ENCODE data around the gene LSP1. TPM values are rescaled to one million over a fixed set of nuclear protein-coding genes. Genes with fewer than 3 reads are reported as not detected.

LSP1 gene
- total and polyA plus RNA-seq, 2 of the 4 experiments (the other 2 are of a cell fraction) = not detected

DNA sequence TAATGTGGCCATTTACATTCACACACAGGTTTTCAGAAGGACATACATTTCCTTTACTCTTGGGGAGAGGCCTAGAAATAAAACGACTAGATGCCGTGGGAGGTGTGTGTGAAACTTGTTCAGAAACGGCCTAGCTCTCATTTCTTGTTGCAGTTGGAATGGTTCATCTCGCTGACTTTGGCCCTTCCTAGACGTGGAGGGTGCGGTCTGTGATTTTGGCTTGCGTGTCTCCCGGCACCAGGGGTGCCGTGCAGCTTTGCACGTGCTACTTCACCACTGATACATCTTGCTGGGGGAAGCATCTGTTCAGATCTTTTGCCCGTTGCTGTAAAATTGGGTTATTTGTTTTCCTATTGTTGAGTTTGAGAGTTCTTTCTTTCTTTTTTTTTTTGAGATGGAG is 41.9 kb downstream of the LSP1 start:
- DNase-seq (no peak), ATAC-seq (ENCODE audit: low read depth) (no peak)
- no peak overlapping the region for H3K56ac ChIP-seq (ENCODE audit: extremely low read depth, insufficient read depth, low read length)
- no peak overlapping the region for H2AFZ ChIP-seq (replicated peaks; ENCODE audit: low read length, poor library complexity)
- intact Hi-C loops (cut with micrococcal nuclease) (loop anchor here (1.0 kb wide), 1 partner anchor 45 kb away; no protein-coding TSS in a partner anchor), in situ Hi-C loops (cut with MboI; ENCODE audit: low sequenced_read_pairs) (no loop called here), dilution Hi-C loops (cut with HindIII; ENCODE audit: low sequenced_read_pairs, unreplicated experiment) (no loop called here)
- H3K4ac ChIP-seq (ENCODE audit: low read depth, low read length) = no peak overlapping the region
- H3K36me3 ChIP-seq (ENCODE audit: control insufficient read depth, insufficient read depth, low read length) = no peaks in the 10 kb centered on the region
- no peak overlapping the region for H3K27ac ChIP-seq (ENCODE audit: insufficient read depth, low read length)
- H2BK15ac ChIP-seq (ENCODE audit: low read depth, low read length) = no peak overlapping the region
- no peak overlapping the region for H2BK120ac ChIP-seq (ENCODE audit: low read depth, low read length)
- no peak overlapping the region for H3K23ac ChIP-seq (ENCODE audit: low read depth, low read length)
- ChIA-PET POLR2A (ENCODE audit: unreplicated experiment) (no interaction called here), CTCF (no interaction called here)
- H4K91ac ChIP-seq (ENCODE audit: insufficient read depth, low read depth, low read length) = no peak overlapping the region
- no peak overlapping the region for H4K5ac ChIP-seq (ENCODE audit: low read depth, low read length)
- H3K9ac ChIP-seq (ENCODE audit: low read depth, low read length) = no peak overlapping the region
- H3K9me3 ChIP-seq (ENCODE audit: control insufficient read depth, insufficient read depth, low read length) = no peaks in the 10 kb centered on the region
- no peak overlapping the region for H2AK5ac ChIP-seq (ENCODE audit: low read depth, low read length)
- H3K4me1 ChIP-seq (ENCODE audit: control insufficient read depth, insufficient read depth, low read length) = no peaks in the 10 kb centered on the region
- no peak overlapping the region for H2AK9ac ChIP-seq (replicated peaks; ENCODE audit: low read depth, low read length, poor library complexity)
- no peak overlapping the region for H2BK5ac ChIP-seq (ENCODE audit: low read depth, low read length, poor library complexity, severe bottlenecking)
- no peak overlapping the region for H2BK20ac ChIP-seq (ENCODE audit: low read depth, low read length)
- no peak overlapping the region for H3K4me3 ChIP-seq (ENCODE audit: insufficient read depth, low read depth, low read length)
- H3K27me3 ChIP-seq (ENCODE audit: control insufficient read depth, insufficient read depth, low read length) = peaks cover 30% of the 10 kb centered on the region
- H3K14ac ChIP-seq (replicated peaks; ENCODE audit: low read depth, low read length) = no peak overlapping the region
- no peak overlapping the region for H3K4me2 ChIP-seq (ENCODE audit: low read depth, low read length)
- no peaks in the 10 kb centered on the region for H3K79me1 ChIP-seq (ENCODE audit: low read depth in 1 of 2, low read length in 2 of 2)
- no peak overlapping the region for H4K8ac ChIP-seq (ENCODE audit: low read depth in 2 of 2, low read length in 2 of 2)
- no peaks in the 10 kb centered on the region for H4K20me1 ChIP-seq (ENCODE audit: insufficient read depth, low read length)
- no peaks in the 10 kb centered on the region for H3K9me1 ChIP-seq (ENCODE audit: insufficient read depth, low read length)
- TF ChIP-seq CEBPB (IDR thresholded peaks at IDR 0.05; ENCODE audit: low read depth, low read length) (no peak), NFE2L2 (IDR thresholded peaks at IDR 0.05; ENCODE audit: low read depth, low read length) (no peak), RFX5 (IDR thresholded peaks at IDR 0.05; ENCODE audit: low read depth, low read length) (no peak)
- TF ChIP-seq, protein P1, sequence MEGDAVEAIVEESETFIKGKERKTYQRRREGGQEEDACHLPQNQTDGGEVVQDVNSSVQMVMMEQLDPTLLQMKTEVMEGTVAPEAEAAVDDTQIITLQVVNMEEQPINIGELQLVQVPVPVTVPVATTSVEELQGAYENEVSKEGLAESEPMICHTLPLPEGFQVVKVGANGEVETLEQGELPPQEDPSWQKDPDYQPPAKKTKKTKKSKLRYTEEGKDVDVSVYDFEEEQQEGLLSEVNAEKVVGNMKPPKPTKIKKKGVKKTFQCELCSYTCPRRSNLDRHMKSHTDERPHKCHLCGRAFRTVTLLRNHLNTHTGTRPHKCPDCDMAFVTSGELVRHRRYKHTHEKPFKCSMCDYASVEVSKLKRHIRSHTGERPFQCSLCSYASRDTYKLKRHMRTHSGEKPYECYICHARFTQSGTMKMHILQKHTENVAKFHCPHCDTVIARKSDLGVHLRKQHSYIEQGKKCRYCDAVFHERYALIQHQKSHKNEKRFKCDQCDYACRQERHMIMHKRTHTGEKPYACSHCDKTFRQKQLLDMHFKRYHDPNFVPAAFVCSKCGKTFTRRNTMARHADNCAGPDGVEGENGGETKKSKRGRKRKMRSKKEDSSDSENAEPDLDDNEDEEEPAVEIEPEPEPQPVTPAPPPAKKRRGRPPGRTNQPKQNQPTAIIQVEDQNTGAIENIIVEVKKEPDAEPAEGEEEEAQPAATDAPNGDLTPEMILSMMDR (conservative IDR thresholded peaks at IDR 0.05; ENCODE audit: low read depth, low read length) = no peak
- TF ChIP-seq, protein P2, sequence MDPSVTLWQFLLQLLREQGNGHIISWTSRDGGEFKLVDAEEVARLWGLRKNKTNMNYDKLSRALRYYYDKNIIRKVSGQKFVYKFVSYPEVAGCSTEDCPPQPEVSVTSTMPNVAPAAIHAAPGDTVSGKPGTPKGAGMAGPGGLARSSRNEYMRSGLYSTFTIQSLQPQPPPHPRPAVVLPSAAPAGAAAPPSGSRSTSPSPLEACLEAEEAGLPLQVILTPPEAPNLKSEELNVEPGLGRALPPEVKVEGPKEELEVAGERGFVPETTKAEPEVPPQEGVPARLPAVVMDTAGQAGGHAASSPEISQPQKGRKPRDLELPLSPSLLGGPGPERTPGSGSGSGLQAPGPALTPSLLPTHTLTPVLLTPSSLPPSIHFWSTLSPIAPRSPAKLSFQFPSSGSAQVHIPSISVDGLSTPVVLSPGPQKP (IDR thresholded peaks at IDR 0.05; ENCODE audit: borderline replicate concordance, low read depth, low read length) = no peak
- 80% methylated on average over 1 of the region's 11 CpGs; no CpG with 5 or more reads in 1 of the 2 experiments for WGBS, 2 experiments (ENCODE audit: extremely low coverage in 2 of 2, insufficient read length in 1 of 2)
- no peak overlapping the region for H3K18ac ChIP-seq (ENCODE audit: low read depth, low read length)
- BruUV-seq (replicated peaks) = no TSS peak
